ENCODE data around the gene MYB. TPM values are rescaled to one million over a fixed set of nuclear protein-coding genes. Genes with fewer than 3 reads are reported as not detected.

The MYB gene
- total and polyA plus RNA-seq, 2 of the 8 experiments (the other 6 are each of a cell fraction or from before 2014, with no cell fraction given): 4.0 to 7.6 TPM

DNA sequence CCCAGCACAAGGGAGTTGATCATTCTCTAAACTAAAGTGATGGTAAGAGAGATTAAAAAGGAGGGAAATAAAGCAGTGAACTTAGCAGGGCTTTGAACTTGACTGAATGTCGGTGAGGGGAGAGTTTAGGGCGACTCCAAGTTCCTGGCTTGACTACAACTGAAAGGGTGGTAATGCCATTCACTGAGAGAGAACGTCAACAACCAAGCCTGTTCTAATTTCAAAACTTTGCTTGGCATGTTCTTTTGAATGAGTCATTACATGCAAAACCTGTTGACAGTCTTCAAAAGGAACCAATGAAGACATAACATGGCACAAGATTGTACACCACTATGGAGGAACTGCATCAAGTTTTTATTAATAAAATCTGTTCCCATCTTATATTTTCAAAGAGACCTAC lies 10.3 kb upstream of the MYB start:
- no peaks in the 10 kb centered on the region for H3K36me3 ChIP-seq (ENCODE audit: control insufficient read depth in 2 of 4, insufficient read depth in 4 of 4, low read length in 3 of 4)
- no peak overlapping the region for H2BK20ac ChIP-seq (ENCODE audit: low read length)
- H4K20me1 ChIP-seq (replicated peaks in 1 of 2; ENCODE audit: control insufficient read depth in 1 of 2, insufficient read depth in 2 of 2, low read length in 2 of 2): no peaks in the 10 kb centered on the region
- H3K4ac ChIP-seq (replicated peaks; ENCODE audit: insufficient read length, low read depth, low read length): no peak overlapping the region
- H3K4me2 ChIP-seq (ENCODE audit: insufficient read depth in 1 of 2, low read depth in 2 of 2, low read length in 2 of 2): no peak overlapping the region
- DNase-seq (ENCODE audit: low read depth in 1 of 2, low spot score in 2 of 2) (no peak), FAIRE-seq (no peak)
- no peak overlapping the region for H4K5ac ChIP-seq (ENCODE audit: insufficient read length, low read depth, low read length)
- H3K4me3 ChIP-seq (ENCODE audit: extremely low read depth in 1 of 4, insufficient read depth in 2 of 4, low read depth in 3 of 4, low read length in 4 of 4): no peak overlapping the region
- H3K4me1 ChIP-seq (replicated peaks in 1 of 4; ENCODE audit: control insufficient read depth in 3 of 4, insufficient read depth in 4 of 4, low read length in 3 of 4): peaks cover 0 to 3% (median 0%) of the 10 kb centered on the region in 4 experiments; a peak in 1 of 7 replicates
- H4K8ac ChIP-seq (ENCODE audit: extremely low read depth, insufficient read depth, low read length): no peak overlapping the region
- H3K9me3 ChIP-seq (ENCODE audit: insufficient read depth in 2 of 2, low read depth in 1 of 2, low read length in 1 of 2): no peaks in the 10 kb centered on the region
- WGBS, 2 experiments (ENCODE audit: extremely low coverage in 1 of 2, insufficient coverage in 1 of 2, insufficient read length in 1 of 2, insufficient replicate concordance in 2 of 2, low coverage in 1 of 2, low lambda C conversion rate in 2 of 2, missing lambda C conversion rate in 1 of 2): 90% methylated on average over 3 of the region's 3 CpGs; no CpG with 5 or more reads in 1 of the 2 experiments
- no peaks in the 10 kb centered on the region for H3K27me3 ChIP-seq (replicated peaks in 1 of 4; ENCODE audit: control insufficient read depth in 3 of 4, extremely low read depth in 1 of 4, insufficient read depth in 3 of 4, low read length in 3 of 4)
- no peak overlapping the region for H3K23ac ChIP-seq (ENCODE audit: insufficient read length)
- H3K79me1 ChIP-seq (ENCODE audit: low read depth, low read length): no peaks in the 10 kb centered on the region
- no peak overlapping the region for H3K56ac ChIP-seq (replicated peaks; ENCODE audit: insufficient read length, low read depth, low read length)
- no peak overlapping the region for H3K27ac ChIP-seq (ENCODE audit: low read depth, low read length)
- H2BK15ac ChIP-seq (ENCODE audit: low read length): no peak overlapping the region
- H2BK120ac ChIP-seq (replicated peaks; ENCODE audit: low read depth, low read length): no peak overlapping the region
- H2AFZ ChIP-seq (ENCODE audit: low read length): no peak overlapping the region
- H2BK12ac ChIP-seq (ENCODE audit: low read depth, low read length): no peak overlapping the region
- no peaks in the 10 kb centered on the region for H3K79me2 ChIP-seq (ENCODE audit: control insufficient read depth in 1 of 2, insufficient read depth in 2 of 2, low read length in 2 of 2)
- no peak overlapping the region for H3K9ac ChIP-seq (replicated peaks in 1 of 4; ENCODE audit: extremely low read depth in 1 of 4, low read depth in 3 of 4, low read length in 3 of 4)
- POLR2A ChIA-PET (ENCODE audit: partially characterized antibody): no interaction called here
- H2AK5ac ChIP-seq (ENCODE audit: low read depth, low read length): no peak overlapping the region
- H3K23me2 ChIP-seq (ENCODE audit: low read depth, low read length): no peaks in the 10 kb centered on the region
- H4K91ac ChIP-seq (replicated peaks; ENCODE audit: insufficient read length, low read length): no peak overlapping the region
- CTCF ChIA-PET (ENCODE audit: partially characterized antibody): no interaction called here
- no peak overlapping the region for H2BK5ac ChIP-seq (ENCODE audit: low read depth, low read length)
- no peak overlapping the region for H3K14ac ChIP-seq (ENCODE audit: insufficient read length)
- H3K18ac ChIP-seq (ENCODE audit: extremely low read depth, low read length): no peak overlapping the region
- TF ChIP-seq POLR2AphosphoS5 (IDR thresholded peaks at IDR 0.05; ENCODE audit: low read depth, low read length) (no peak), SIRT6 (IDR thresholded peaks at IDR 0.05; ENCODE audit: low read length) (no peak), YY1 (IDR thresholded peaks at IDR 0.05; ENCODE audit: low read depth, low read length) (no peak), POLR2A (IDR thresholded peaks at IDR 0.05; ENCODE audit: control extremely low read depth in 1 of 2, low read depth in 2 of 2, low read length in 2 of 2) (no peak), TAF7 (optimal IDR thresholded peaks at IDR 0.05; ENCODE audit: borderline replicate concordance, low read depth, low read length) (no peak), TEAD4 (IDR thresholded peaks at IDR 0.05; ENCODE audit: low read depth, low read length) (no peak), BACH1 (IDR thresholded peaks at IDR 0.05; ENCODE audit: low read length) (no peak), BRCA1 (IDR thresholded peaks at IDR 0.05; ENCODE audit: low read depth, low read length) (no peak), CEBPB (IDR thresholded peaks at IDR 0.05; ENCODE audit: low read depth, low read length) (no peak), SP1 (IDR thresholded peaks at IDR 0.05; ENCODE audit: low read depth, low read length) (no peak), JUN (IDR thresholded peaks at IDR 0.05; ENCODE audit: low read depth, low read length) (no peak), KDM1A (IDR thresholded peaks at IDR 0.05; ENCODE audit: borderline replicate concordance, low read length) (no peak), RXRA (IDR thresholded peaks at IDR 0.05; ENCODE audit: insufficient read depth, low read depth, low read length) (no peak)
- TF ChIP-seq, protein P1, sequence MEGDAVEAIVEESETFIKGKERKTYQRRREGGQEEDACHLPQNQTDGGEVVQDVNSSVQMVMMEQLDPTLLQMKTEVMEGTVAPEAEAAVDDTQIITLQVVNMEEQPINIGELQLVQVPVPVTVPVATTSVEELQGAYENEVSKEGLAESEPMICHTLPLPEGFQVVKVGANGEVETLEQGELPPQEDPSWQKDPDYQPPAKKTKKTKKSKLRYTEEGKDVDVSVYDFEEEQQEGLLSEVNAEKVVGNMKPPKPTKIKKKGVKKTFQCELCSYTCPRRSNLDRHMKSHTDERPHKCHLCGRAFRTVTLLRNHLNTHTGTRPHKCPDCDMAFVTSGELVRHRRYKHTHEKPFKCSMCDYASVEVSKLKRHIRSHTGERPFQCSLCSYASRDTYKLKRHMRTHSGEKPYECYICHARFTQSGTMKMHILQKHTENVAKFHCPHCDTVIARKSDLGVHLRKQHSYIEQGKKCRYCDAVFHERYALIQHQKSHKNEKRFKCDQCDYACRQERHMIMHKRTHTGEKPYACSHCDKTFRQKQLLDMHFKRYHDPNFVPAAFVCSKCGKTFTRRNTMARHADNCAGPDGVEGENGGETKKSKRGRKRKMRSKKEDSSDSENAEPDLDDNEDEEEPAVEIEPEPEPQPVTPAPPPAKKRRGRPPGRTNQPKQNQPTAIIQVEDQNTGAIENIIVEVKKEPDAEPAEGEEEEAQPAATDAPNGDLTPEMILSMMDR (IDR thresholded peaks at IDR 0.05; ENCODE audit: control extremely low read depth in 1 of 3, insufficient read depth in 1 of 3, low read depth in 1 of 3, low read length in 3 of 3): no peak

Measured in H1 (cell line).